Mammary epithelial cell (primary cell): ENCODE data around the gene ZNF324B.

Source experiments
- CTCF ChIP-seq, 2 donors: IDR thresholded peaks in 1 of 2; conservative IDR thresholded peaks in 1 of 2; 2 replicates each; pipeline ENCODE4 v1.5.1; 2011 to 2012; ENCODE audit warnings: inconsistent platforms in 2 of 2, low read length in 2 of 2, mild to moderate bottlenecking in 2 of 2, control low read depth in 1 of 2, low read depth in 1 of 2; ENCODE audit not compliant: insufficient read depth in 1 of 2; ENCODE audit errors: extremely low read depth in 1 of 2
- EZH2 ChIP-seq: IDR thresholded peaks from 2 replicates; pipeline ENCODE4 v1.6.1; 2012; ENCODE audit warnings: low read length, inconsistent platforms, borderline replicate concordance

- no peak for TF ChIP-seq EZH2
- no peak for TF ChIP-seq CTCF (conservative IDR thresholded peaks at IDR 0.05 in 1 of 2, IDR thresholded peaks at IDR 0.05 in 1 of 2; ENCODE audit: extremely low read depth in 1 of 2, insufficient read depth in 1 of 2, low read depth in 1 of 2, low read length in 2 of 2)
Observed at GRCh38 chr19:58479736-58480480, 28.5 kb downstream of the ZNF324B start.
